Anterior cingulate cortex (tissue), 58 donors: ENCODE results near the gene RAET1L.
"Not testable (repeated sequence)": the region's sequence is repeated elsewhere in the genome, so short reads cannot be mapped to it uniquely, and the experiment has no call there.

ENCODE experiments used
- DNase-seq, 58 donors: peaks; one replicate each; lab custom pipeline; 2025; lab: John Stamatoyannopoulos, UW

Gene RAET1L

DNA sequence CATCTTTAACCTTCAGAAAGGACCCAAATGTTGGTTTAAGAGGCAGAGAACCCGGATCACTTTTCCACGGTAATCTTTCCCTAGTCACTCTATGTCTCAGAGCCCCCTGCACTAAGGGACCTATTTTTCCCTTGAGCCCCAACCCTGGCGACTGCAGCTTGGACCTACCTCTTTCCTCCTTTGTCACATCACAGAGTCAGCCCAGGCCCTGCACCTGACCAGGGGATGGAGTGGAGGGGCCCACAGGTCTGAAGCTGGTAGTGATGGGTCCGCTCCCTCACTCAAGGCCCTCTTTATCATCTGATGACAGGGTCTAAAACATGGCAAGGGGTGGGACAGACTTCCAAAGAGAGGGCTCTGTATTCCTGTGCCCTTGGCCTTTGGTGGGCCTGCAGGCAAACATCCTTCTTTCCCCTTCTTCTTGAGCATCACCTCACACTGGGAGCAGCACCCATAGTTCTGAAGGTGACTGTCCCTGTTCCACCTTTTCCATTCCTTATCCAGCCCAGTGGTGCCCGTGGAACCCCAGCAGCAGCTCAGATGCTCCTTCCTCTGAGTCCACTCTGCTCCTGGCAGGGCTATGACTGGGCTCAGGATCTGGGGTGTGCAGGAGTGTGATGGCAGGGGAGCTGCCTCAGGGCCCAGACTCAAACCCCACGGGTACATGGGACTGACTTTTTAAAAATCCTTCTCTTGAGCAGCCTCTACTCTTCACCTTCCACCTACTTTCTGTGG, 6.3 kb downstream of the RAET1L start:
- no peak for DNase-seq

DNA sequence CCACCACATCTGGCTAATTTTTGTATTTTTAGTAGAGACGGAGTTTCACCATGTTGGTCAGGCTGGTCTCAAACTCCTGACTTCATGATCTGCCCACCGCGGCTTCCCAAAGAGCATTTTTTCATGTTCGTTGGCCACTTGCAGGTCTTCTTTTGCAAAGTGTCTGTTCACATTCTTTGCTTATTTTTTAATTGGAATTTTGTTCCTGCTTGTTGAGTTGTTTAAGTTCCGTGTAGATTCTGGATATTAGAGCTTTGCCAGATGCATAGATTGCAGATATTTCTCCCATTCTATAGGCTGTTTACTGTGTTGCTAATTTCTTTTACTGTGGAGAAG, 8.2 kb downstream of the RAET1L start:
- DNase-seq, result not testable (repeated sequence)

DNA sequence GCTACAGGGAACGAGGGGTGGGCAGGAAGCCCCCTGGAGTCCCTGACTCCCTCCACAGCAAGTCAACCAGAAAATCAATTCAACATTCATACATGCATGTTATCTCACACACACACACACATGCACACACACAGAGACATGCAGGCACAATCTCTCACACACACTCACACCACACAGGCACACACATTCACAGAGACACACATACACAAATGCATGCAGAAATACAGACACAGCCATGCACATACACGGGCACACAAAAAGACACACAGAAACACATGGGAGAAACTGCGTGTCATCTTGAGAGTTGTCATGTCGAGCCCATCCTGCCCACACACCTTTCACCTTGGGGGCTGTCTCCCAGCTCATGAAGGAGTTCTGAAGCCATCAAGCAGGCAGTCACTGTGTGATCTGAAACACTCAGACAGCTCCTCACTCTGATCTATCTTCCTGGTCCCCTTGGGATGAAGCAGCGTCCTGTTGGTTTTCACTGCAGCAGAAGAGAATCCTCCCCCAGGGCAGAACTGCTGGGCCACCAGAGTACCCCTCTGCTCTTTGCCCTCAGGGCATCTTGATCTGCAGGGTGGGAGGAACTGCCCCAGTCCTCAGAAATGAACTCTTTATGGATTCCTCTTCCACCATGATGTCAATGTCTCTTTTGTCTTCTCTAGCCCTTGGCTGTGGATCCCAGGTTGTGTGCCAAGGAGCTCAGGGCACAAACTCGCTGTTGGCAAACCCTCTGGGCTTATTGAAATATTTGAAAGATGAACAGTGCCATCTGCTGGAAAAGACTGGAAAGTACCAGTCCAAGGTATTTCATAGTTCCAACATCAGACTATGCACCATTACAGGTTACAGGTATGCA, 8.8 kb downstream of the RAET1L start:
- DNase-seq, result peak in 48 of 58 donors; percentile 8 to 85 (median 50)

DNA sequence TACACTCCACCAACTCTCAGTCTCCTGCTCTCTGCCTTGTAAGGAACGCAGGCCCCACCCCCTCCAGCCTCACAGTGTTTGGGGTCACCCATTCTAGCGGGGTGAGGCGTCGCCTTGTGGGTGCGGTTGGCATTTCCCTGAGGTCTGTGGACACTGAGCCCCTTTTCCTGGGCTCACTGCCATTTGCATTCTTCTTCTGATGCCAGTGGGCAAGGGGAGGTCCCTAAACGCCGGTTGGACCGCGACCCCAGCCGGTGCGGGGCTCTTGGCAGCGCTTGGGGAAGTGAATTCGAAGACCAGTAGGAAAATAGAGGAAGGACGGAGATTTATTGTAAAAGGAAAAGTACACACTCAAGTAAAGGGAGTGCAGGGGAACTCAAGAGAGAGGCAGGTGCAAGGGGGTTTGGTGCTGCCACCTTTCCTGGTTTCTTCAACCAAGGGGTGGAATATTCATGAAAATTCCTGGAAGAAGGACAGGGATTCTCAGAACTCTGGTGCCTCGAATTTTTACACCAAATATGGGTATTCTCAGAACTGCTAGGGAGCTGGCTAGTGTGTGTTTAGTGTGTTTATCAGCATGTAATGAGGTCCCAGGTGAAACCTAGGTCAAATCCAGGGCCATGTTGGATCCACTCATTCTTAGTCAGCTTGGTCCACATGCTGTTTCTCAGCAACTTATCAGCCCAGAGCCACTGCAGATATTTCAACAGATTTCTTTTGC, 9.9 kb downstream of the RAET1L start:
- DNase-seq, result not testable (repeated sequence)

DNA sequence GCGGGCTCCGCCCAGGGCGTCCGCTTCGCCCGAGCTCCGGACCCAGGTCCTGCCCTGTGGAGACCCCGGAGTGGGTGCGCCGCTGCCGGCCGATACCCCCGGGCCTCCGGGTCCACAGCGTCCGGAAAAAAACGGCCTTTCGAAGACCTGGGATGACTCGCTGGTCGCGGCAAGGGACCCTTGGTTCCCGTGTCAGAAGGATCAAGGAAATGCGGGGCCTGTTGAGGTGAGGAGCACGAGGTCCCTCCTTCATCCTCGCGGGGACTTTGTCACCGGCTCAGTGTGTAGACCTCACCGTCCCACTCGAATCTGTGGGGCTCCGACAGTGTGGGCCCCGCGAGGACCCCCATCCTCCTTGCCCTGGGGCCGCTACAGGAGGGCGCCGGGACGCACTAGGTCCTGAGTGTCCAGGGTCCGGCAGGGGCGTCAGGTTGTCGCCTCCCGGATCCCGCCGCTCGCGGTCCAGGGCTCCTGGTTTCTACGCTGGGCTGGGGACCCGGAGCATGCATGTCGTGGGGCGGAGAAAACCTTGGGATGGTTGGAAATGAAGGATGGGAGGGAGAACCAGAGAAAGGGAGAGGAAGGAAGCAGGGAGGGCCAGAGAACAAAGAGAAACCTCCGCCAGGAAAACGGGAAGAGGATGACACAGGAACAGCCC, 10.6 kb downstream of the RAET1L start:
- not testable (repeated sequence) for DNase-seq

DNA sequence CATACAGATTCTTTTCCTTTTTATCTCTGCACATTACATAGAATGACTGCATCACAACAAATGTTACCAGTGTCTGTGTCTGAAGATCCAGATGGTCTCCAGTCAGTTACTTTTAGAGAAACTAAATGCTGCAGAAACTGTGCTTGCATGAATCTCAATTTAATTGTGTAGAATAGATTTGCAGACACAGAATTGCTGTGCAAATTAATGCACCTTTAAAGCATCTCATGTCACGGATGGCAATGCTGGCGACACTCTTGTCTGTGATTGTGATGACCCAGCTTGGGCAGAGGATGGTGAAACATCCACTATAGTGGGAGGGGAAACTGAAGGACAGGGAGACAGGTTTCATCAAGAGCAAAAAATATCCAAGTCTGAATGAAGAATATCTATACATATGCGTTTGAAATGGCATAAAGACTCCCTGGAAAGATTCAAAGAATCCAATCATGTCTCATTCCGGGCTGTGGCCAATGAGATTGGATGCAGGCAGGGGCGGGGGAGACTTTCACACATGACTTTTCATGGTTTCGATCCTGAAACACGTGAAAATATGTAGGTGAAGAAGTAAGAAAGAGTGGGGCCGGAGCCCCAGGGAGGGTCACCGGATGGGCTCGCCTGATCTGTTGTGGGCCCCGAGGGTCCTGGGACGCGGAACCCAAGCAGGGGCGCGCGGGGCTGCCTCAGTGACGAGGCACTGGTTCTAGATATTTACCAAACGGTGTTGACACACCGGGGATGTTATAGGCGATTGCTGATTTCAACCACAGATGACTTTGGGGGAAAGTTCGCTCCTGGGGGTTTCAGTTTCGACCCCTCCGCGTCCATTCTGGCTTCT, 11.3 kb downstream of the RAET1L start:
- DNase-seq, result not testable (repeated sequence)

DNA sequence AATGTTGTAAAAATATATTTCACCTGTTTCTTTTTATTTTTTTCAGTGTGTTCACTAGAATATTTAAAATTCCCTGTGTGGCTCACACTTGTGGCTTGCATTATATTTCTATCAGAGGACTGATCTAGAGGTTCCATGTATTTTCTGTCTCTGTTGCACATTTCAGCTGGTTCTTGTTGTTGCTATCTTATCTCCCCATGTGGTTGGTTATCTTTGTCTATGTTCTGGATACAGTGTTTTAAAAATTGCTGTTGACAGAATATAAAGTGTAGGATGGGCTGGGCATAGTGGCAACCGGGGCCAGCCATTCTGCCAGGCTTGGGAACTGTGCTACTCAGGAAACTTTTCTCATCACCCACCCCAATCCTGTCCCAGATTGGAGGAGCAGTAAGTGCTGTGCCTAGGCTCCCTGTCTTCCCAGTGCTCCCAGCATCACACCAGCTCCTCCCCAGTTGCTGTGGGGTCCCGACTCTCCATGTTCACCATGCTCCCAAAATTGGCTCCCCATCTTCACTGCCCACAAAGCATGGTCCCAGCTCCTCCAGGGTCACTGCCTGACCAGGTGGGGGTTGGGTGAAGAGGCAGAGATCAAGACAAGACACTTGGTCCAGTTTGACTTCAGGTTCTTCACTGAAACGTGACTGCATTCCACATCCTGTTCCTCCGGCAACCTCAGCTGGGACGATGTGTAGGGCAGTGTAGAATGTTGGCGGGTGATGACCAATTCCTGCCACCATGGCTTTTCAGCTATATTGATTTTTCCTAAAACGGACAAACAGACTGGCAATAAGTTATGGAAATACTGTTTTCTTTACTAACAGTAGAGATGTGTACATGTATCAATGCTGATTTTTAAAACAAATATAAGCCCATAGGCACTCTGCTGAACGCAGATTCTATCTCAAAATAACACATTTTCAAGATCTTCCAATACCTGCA, 12.2 kb downstream of the RAET1L start:
- not testable (repeated sequence) for DNase-seq

DNA sequence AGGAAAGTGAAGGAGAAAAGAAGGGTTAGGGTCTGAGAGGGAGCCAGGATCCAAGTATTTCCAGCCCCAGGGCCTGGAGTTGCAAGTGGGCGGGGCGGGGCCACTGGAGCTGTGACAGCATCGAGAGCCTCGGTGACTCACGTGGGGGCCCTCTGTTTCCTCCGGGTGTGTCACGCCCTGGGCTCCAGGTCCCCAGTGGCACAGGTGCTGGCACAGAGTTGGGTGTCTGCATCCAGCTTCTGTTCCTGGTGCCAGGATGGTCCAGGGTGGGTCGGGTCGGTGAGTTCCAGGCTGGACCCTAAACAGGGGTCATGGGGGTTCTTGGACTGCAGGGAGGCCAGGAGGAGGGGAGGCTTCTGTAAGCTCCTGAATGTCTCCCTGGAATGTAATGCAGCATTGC, 16.7 kb downstream of the RAET1L start:
- no peak for DNase-seq

DNA sequence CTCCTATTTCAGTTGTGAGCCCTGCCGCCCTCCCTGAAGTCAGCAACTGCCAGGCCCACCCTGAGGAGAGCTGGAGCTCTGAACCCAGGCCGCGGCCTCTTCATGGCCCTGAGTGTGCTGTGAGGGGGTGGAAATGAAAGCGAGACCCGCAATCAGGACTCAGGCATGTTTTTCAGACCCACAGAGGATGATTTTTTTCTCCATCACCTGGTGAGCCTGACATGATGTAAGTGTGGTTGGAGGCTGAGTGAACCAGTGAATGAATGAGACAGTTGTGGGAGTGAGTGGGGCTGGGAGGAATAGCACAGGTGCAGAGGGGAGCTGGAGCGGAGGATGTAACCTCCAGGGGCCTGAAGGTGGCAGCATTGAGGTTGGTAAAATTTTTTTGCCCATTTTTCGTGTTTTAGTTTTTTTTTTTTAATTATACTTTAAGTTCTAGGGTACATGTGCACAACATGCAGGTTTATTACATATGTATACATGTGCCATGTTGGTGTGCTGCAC, 18.3 kb downstream of the RAET1L start:
- peak in 1 of 58 donors; percentile 7 for DNase-seq

DNA sequence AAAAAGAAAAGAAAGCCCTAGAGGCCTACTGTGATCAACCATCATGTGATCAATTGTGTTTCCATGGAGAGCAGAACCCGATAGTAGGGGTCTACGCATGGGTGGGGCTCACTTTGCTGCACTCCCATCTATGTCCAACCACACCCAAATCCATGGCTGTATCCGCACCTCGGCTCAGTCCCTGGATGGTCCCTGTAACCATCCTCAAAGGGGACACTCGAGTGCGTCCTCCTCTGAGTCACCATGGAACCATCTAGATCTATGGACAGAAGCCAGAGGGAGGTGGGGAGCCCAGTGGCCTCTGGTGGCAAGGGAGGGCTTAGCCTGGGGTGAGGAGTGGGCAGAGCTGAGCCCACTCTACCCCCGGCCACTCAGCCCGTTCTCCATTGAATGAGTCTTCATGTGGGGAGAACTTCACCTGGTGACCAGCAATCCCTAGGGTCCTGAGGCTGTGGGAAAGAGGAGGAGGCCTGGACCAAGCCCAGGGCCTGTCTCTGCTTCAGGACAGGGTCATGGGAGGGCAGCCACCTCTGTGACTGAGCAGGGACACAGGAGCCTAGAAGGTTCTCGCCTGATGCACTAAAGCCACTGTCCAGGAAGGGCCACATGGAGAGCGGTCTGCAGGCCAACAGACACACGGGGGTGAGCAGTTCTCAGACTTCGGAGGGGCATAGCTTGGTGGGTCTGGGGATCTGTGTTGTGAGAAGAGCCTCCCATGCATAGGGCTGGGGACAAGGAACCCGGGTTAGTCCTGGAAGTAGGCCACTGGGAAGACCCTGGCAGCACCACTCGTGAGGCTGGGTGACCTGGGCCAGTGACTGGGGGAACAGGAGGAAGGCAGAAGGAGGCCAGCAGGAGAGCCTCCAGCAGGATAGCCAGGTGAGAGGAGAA, 19.3 kb downstream of the RAET1L start:
- DNase-seq, result no peak

DNA sequence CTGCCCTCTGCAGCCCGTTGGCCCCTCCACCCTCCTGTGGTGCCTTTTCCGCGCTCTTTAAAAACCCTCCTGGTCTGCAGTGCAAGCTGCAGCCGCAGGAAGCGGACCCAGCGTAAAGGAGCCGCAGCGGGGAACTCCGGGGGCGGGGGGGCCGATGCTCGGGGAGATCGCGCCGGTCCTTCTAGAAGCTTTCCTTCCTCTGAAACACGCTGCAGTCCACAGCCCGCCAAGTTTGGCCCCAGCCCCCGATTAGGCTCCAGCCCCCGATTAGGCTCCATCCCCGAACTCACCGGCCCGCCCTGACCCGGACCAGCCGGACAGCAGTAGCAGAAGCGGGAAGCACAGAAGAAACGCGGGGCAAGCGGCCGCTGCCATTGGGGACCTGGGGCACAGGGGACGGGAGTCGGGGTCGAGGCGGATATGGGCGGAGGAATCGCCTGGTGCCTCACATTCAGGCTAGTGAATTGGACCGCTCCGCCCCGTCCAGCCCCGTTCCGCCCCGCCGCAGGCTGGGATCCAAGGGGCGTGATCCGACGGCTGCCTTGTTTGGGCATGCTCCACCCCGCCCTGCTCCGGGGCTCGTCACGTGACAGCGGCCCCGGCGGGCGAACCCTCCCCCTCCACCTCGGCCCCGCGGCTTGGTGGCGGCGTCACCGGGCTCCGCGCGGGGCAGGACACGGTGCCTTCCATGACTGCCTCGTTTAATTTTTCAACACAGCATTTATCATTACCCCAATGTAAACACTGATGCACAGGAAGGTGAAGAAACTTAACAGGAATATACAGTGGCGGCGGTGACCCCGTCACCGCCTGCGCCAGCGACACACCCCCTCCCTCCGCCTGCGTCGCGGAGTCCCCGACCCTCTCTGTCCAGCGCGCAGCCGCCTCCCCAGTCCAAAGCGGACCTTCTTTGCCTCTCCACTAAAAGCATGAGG, 20.3 kb downstream of the RAET1L start:
- DNase-seq, result peak in 56 of 58 donors; percentile 3 to 90 (median 64)

DNA sequence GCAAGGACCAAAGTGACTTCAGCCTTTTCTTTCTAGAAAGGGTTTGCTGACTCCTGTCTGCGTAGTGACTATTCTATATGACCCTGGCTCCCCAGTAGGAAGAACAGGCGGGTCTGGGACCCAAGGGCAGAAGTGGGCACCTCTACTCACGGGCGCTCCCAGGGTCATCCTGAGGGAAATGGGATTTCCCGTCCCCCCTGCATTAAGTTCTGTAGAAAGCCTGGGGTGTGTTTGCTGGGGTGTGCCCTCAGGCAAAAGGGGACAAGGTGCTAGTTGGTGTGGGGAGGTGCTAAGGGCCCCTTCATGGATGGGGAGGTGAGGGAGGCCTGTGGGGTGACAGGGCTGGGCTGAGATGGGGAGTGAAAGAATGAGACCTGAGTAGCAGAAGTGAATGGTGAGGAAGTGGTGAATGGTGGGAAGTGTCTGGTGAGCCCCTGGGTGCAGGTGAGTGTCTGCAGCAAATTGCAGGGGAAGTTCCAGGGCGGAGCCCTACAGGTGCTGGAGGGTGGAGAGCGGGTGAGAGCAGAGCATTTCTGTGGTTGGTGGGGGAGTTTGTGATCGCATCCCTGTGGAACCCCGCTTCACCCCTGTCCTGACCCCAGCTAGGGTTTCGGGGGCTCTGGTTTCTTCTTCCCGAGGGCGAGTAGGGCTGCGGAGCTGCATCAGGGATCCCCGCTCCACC, 21.1 kb downstream of the RAET1L start:
- DNase-seq, result no peak

DNA sequence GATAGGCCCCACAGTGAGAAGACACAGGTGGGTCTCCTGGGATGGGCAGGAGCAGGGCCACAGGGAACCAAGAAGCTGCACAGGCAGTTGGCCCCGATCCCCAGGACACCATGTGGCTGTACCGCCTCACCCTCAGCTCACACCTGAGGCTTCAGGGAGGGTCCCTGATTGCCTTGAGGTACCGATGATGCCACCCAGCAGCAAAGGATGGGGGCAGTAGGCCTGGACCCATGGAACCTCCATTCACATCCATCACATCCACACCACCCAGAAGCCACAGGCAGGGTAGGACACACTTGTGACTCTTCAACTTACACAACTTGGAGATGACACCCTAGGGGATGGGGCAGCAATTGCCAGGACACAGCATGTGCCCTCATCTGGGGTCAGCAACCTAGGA, 21.7 kb downstream of the RAET1L start:
- not testable (repeated sequence) for DNase-seq

DNA sequence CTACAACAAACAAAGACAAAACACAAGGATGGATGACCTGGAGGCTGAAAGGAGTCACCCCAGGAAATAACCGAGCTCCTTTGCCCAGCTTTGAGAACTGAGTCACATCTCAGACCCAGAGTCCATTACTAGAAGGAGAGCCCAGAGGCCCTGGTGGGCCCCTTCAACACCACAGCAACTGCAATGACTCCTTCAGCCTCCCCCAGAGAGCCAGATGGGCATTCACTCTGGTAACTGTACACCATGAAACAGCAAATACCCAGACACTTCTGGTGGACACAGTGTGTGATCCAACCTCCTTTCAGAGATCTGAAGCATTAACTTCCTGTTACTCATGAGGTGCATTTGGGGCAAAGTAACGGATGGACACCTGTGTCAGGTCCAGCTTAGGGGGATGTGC, 22.6 kb downstream of the RAET1L start:
- DNase-seq, result no peak

DNA sequence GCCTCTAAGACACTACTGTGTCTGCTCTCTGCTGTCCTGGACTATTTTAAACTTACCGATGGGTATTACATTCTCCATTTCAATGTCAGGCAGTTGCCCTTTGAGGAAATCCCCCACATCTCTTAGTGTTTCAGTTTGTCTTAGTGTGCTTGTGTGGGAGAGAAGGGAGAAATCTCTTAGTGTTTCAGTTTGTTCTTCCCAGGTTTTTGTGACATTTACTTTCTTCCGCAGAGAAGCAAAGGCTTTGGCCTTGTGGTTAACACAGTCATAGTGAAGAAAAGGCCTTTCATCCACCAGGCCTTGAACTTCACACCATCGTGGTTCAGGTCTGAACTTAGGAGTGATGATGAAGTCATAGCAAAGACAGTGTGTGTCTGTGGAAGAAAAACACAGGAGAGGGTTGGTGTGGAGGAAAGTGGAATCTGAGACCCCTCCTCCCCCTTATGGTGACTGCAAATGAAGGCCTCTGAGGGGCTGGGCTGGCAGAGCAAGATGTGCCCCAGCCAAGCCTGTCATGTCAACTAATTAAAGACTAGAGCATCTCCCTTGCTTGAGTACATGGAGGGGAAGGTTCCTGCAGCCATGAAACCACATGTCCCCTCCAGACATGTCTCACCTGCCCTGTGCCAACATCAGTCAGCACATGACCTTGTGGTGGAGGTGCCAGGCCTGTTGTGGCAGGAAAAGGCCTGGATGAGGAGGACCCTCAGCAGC, 23.9 kb downstream of the RAET1L start:
- no peak for DNase-seq
